PC-3 (cell line): ENCODE results near the gene SH2B3. TPM values are rescaled to one million over a fixed set of nuclear protein-coding genes. Genes with fewer than 3 reads are reported as not detected.

Source experiments
- ATAC-seq: fragments of 200-7000 bp; cut with Tn5 transposase; 2 replicates; pipeline ENCODE4 v1.9.1; 2020; ENCODE audit warnings: mild to moderate bottlenecking, moderate library complexity
- BruUV-seq: library from RNA; stranded (reverse); fragments of 400-500 nt; replicated peaks from 2 replicates; lab custom pipeline; 2021; lab: Mats Ljungman, UMichigan
- CTCF ChIA-PET: fragments of 300-600 bp; sonication (Branson Sonifier 250); formaldehyde crosslinking; loops from one replicate; lab custom pipeline; 2022; ENCODE audit warnings: antibody characterized with exemption; lab: Charles Lee
- POLR2A ChIA-PET: fragments of 300-600 bp; sonication (Branson Sonifier 250); formaldehyde crosslinking; loops from one replicate; lab custom pipeline; 2022; ENCODE audit warnings: antibody characterized with exemption; ENCODE audit not compliant: unreplicated experiment; lab: Charles Lee
- DNase-seq: peaks from one replicate; pipeline ENCODE4 v3.0.0-alpha.2; 2015
- H2AFZ ChIP-seq: fragments of 300-600 bp; sonication (generic); 2 replicates; pipeline ENCODE4 v1.6.0; 2016; ENCODE audit warnings: antibody characterized with exemption, low read length
- H3F3A ChIP-seq: fragments of 300-600 bp; sonication (generic); one replicate; pipeline ENCODE4 v1.6.0; 2017; ENCODE audit warnings: antibody characterized with exemption, low read length, control low read depth, mild to moderate bottlenecking; ENCODE audit not compliant: unreplicated experiment
- H3K27ac ChIP-seq: fragments of 300-600 bp; sonication (generic); 2 replicates; pipeline ENCODE4 v1.5.1; 2016; ENCODE audit warnings: mild to moderate bottlenecking, low read length
- H3K27me3 ChIP-seq: fragments of 300-600 bp; sonication (generic); 2 replicates; pipeline ENCODE4 v1.6.1; 2016; ENCODE audit warnings: low read length, mixed read lengths
- H3K36me3 ChIP-seq: fragments of 300-600 bp; sonication (generic); 2 replicates; pipeline ENCODE4 v1.6.1; 2016; ENCODE audit warnings: low read depth, mixed run types, low read length, mixed read lengths
- H3K4me1 ChIP-seq: fragments of 300-600 bp; sonication (generic); 2 replicates; pipeline ENCODE4 v1.5.1; 2016; ENCODE audit warnings: low read length; ENCODE audit not compliant: insufficient read depth
- H3K4me2 ChIP-seq: fragments of 300-600 bp; sonication (generic); 2 replicates; pipeline ENCODE4 v1.6.0; 2016; ENCODE audit warnings: low read length
- H3K4me3 ChIP-seq: fragments of 300-600 bp; sonication (generic); 2 replicates; pipeline ENCODE4 v1.5.1; 2016; ENCODE audit warnings: mild to moderate bottlenecking, low read length, mixed read lengths
- H3K79me2 ChIP-seq: fragments of 300-600 bp; sonication (generic); 2 replicates; pipeline ENCODE4 v1.6.1; 2017; ENCODE audit warnings: low read length, mixed read lengths
- H3K9ac ChIP-seq: fragments of 300-600 bp; sonication (generic); 2 replicates; pipeline ENCODE4 v1.6.0; 2016; ENCODE audit warnings: mild to moderate bottlenecking, low read length
- H3K9me2 ChIP-seq: fragments of 300-600 bp; sonication (generic); replicated peaks from 2 replicates; pipeline ENCODE4 v1.6.1; 2016; ENCODE audit warnings: mixed run types, low read length, mixed read lengths
- H3K9me3 ChIP-seq: fragments of 300-600 bp; sonication (generic); 2 replicates; pipeline ENCODE4 v1.6.1; 2016; ENCODE audit warnings: low read length, mixed read lengths
- H4K20me1 ChIP-seq: fragments of 300-600 bp; sonication (generic); 2 replicates; pipeline ENCODE4 v1.6.1; 2016; ENCODE audit warnings: low read length, mixed read lengths
- EZH2 ChIP-seq: fragments of 300-600 bp; sonication (generic); IDR thresholded peaks from one replicate; pipeline ENCODE4 v1.6.1; 2017; ENCODE audit warnings: antibody characterized with exemption, mild to moderate bottlenecking, low read length; ENCODE audit not compliant: unreplicated experiment
- EZH2phosphoT487 ChIP-seq: fragments of 300-600 bp; sonication (generic); IDR thresholded peaks from 2 replicates; pipeline ENCODE4 v1.6.1; 2018; ENCODE audit warnings: mild to moderate bottlenecking, antibody characterized with exemption, low read length, borderline replicate concordance
- intact Hi-C: fragments of 100-400 bp; cut with micrococcal nuclease; formaldehyde crosslinking; loops from 2 replicates; pipeline ENCODE4 v1.9.0; 2023
- total RNA-seq: library from RNA; depleted of rRNA; stranded (reverse); fragments of >200 nt; gene quantifications from 2 replicates; pipeline ENCODE4 v1.2.3, GENCODE V29; 2014
- TF ChIP-seq, protein P1 (sequence below): fragments of 300-600 bp; sonication (generic); conservative IDR thresholded peaks from 2 replicates; pipeline ENCODE4 v1.5.1; 2017; ENCODE audit warnings: antibody characterized with exemption, low read depth, mild to moderate bottlenecking, low read length

The SH2B3 gene
- total RNA-seq, 1 experiment from 2014 or later: 12.9 TPM

DNA sequence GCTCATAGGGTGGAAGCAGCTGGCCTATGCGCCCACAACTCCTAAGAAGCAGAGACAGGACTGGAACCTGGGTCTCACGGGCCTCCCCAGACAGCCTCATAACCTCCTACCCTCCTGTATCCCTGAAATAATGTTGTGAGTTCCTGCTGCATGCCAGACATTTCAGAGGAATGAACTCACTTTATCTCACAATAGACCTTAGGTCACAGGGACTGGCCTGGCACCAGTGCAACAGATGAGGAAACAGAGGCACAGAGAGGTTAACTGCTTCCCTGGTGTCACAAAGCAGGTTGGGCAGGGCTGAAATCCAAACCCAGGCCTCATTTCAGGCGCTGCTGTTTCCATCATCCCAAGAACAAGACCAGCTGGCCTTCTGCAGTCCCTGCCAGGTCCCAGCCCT lies 42.1 kb upstream of the SH2B3 start:
- no peak for TF ChIP-seq EZH2
- no peak for TF ChIP-seq EZH2phosphoT487
- TF ChIP-seq, protein P1, sequence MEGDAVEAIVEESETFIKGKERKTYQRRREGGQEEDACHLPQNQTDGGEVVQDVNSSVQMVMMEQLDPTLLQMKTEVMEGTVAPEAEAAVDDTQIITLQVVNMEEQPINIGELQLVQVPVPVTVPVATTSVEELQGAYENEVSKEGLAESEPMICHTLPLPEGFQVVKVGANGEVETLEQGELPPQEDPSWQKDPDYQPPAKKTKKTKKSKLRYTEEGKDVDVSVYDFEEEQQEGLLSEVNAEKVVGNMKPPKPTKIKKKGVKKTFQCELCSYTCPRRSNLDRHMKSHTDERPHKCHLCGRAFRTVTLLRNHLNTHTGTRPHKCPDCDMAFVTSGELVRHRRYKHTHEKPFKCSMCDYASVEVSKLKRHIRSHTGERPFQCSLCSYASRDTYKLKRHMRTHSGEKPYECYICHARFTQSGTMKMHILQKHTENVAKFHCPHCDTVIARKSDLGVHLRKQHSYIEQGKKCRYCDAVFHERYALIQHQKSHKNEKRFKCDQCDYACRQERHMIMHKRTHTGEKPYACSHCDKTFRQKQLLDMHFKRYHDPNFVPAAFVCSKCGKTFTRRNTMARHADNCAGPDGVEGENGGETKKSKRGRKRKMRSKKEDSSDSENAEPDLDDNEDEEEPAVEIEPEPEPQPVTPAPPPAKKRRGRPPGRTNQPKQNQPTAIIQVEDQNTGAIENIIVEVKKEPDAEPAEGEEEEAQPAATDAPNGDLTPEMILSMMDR: no peak
- Histone ChIP-seq H3K9me3 (no peaks in the 10 kb centered on the region), H3F3A (no peaks in the 10 kb centered on the region), H3K27me3 (no peaks in the 10 kb centered on the region), H3K9ac (no peak overlapping the region), H3K4me3 (no peak overlapping the region), H3K9me2 (no peaks in the 10 kb centered on the region), H4K20me1 (no peaks in the 10 kb centered on the region), H2AFZ (no peak overlapping the region), H3K4me2 (no peak overlapping the region), H3K36me3 (0 out of 2 replicates have a peak, but pooled peaks cover 2% of the 10 kb centered on the region), H3K4me1 (peaks cover 12% of the 10 kb centered on the region), H3K79me2 (peaks cover 10% of the 10 kb centered on the region; the same call in 1 of the 2 replicates), H3K27ac (no peak overlapping the region)
- no peak for DNase-seq
- POLR2A ChIA-PET: no interaction called here
- no TSS peak for BruUV-seq
- ATAC-seq: no peak
- CTCF ChIA-PET: no interaction called here
- intact Hi-C loops: no loop called here

DNA sequence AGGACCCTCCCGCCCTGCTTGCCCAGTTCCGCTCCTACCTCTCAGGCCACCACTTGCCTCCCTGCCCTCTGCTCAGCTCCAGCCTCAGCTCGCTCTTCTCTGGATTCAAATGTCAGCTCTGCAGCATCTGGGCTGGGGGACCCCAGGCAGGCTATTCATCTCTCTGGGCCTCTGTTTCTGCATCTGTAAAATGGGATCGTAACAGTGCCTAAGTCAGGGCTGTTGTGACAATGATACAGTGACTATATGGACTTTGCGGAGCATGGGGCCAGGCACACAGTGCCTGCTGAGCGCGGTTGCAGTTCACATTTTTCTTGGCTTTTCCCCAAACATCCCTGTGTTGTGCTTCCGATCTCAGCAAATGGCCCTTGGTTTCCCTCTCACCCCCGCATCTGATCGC lies 39.6 kb upstream of the SH2B3 start:
- POLR2A ChIA-PET: no interaction called here
- Histone ChIP-seq H3K9me2 (no peaks in the 10 kb centered on the region), H4K20me1 (no peaks in the 10 kb centered on the region), H2AFZ (no peak overlapping the region), H3K27ac (no peak overlapping the region), H3K4me3 (no peak overlapping the region), H3K4me2 (no peak overlapping the region), H3K9me3 (no peaks in the 10 kb centered on the region), H3K9ac (no peak overlapping the region), H3K27me3 (no peaks in the 10 kb centered on the region), H3K36me3 (0 out of 2 replicates have a peak, but pooled peaks cover 2% of the 10 kb centered on the region), H3K4me1 (peaks cover 12% of the 10 kb centered on the region), H3K79me2 (peaks cover 10% of the 10 kb centered on the region; the same call in 1 of the 2 replicates), H3F3A (no peaks in the 10 kb centered on the region)
- ATAC-seq (no peak), DNase-seq (no peak)
- no peak for TF ChIP-seq EZH2phosphoT487
- TF ChIP-seq, protein P1: no peak
- TF ChIP-seq EZH2: no peak
- CTCF ChIA-PET: interaction anchor here (0.5 kb wide), 1 partner anchor 92 kb away, joined by 5 read pairs; no protein-coding TSS in a partner anchor
- no TSS peak for BruUV-seq
- intact Hi-C loops: no loop called here

DNA sequence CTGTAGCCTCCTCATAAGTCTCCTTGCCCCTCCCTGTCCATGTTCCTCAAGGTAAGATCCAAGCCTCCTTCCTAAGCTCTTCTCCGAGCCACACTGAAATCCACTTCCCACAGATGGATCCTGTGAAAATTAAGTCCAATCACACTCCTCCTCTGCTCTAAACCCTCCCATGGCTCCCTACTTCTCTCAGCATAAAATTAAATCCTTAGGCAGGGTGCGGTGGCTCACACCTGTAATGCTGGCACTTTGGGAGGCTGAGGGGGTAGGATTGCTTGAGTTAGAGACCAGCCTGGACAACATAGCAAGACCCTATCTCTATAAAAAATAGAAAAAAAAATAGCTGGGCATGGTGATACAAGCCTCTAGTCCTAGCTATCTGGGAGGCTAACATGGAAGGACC lies 39.1 kb upstream of the SH2B3 start:
- intact Hi-C loops: no loop called here

More for the DNA sequence above, 39.1 kb upstream of the SH2B3 start:
- Histone ChIP-seq H2AFZ (no peak overlapping the region), H3K9me2 (no peaks in the 10 kb centered on the region), H3K27me3 (no peaks in the 10 kb centered on the region), H3K9ac (no peak overlapping the region), H3K27ac (no peak overlapping the region), H3F3A (no peaks in the 10 kb centered on the region), H3K4me1 (peaks cover 12% of the 10 kb centered on the region), H3K4me2 (no peak overlapping the region), H3K4me3 (no peak overlapping the region), H3K9me3 (no peaks in the 10 kb centered on the region), H4K20me1 (no peaks in the 10 kb centered on the region), H3K79me2 (peaks cover 10% of the 10 kb centered on the region; the same call in 1 of the 2 replicates), H3K36me3 (0 out of 2 replicates have a peak, but pooled peaks cover 2% of the 10 kb centered on the region)
- no peak for ATAC-seq
- TF ChIP-seq EZH2: no peak
- no peak for TF ChIP-seq EZH2phosphoT487
- TF ChIP-seq, protein P1: no peak
- POLR2A ChIA-PET: no interaction called here
- CTCF ChIA-PET: no interaction called here
- no TSS peak for BruUV-seq
- no peak for DNase-seq
